GM06990 (cell line): ENCODE results near the gene ITGB5.
"Not testable (repeated sequence)": the region's sequence is repeated elsewhere in the genome, so short reads cannot be mapped to it uniquely, and the experiment has no call there.

Source experiments
- DNase-seq: peaks from one replicate; pipeline ENCODE4 v3.0.0-alpha.2; 2011; ENCODE audit not compliant: insufficient read length; ENCODE audit errors: extremely low read depth
- H3K27me3 ChIP-seq: replicated peaks from 2 replicates; pipeline ENCODE4 v1.6.0; 2011; ENCODE audit warnings: low read length; ENCODE audit not compliant: control insufficient read depth, insufficient read depth
- H3K36me3 ChIP-seq: 2 replicates; pipeline ENCODE4 v1.5.1; 2011; ENCODE audit warnings: low read length; ENCODE audit not compliant: control insufficient read depth, insufficient read depth
- H3K4me3 ChIP-seq: replicated peaks from 2 replicates; pipeline ENCODE4 v1.5.1; 2011; ENCODE audit warnings: low read depth, mild to moderate bottlenecking, control low read depth, low read length
- CTCF ChIP-seq: IDR thresholded peaks from 2 replicates; pipeline ENCODE4 v1.5.1; 2011; ENCODE audit warnings: low read length, control low read depth, mild to moderate bottlenecking, inconsistent platforms; ENCODE audit not compliant: insufficient read depth, poor library complexity, severe bottlenecking

ITGB5 gene

GRCh38 chr3:124758851-124759635, 128.1 kb downstream of the ITGB5 start:
- no peaks in the 10 kb centered on the region for H3K36me3 ChIP-seq
- no peak for TF ChIP-seq CTCF
- DNase-seq = no peak
- H3K4me3 ChIP-seq = no peak overlapping the region
- H3K27me3 ChIP-seq = no peaks in the 10 kb centered on the region

GRCh38 chr3:124757926-124758325, 129.2 kb downstream of the ITGB5 start:
- H3K27me3 ChIP-seq, H3K36me3 ChIP-seq, H3K4me3 ChIP-seq, DNase-seq: not testable (repeated sequence)

GRCh38 chr3:124752051-124752450, 135.1 kb downstream of the ITGB5 start:
- no peaks in the 10 kb centered on the region for H3K27me3 ChIP-seq
- H3K36me3 ChIP-seq = peaks cover 4% of the 10 kb centered on the region
- DNase-seq = no peak
- H3K4me3 ChIP-seq = no peak overlapping the region
- TF ChIP-seq CTCF = no peak

- Histone ChIP-seq H3K27me3 (no peaks in the 10 kb centered on the region), H3K4me3 (no peak overlapping the region), H3K36me3 (peaks cover 7% of the 10 kb centered on the region)
- no peak for DNase-seq
- TF ChIP-seq CTCF = no peak
Measured at GRCh38 chr3:124751501-124751900, 135.7 kb downstream of the ITGB5 start.

- H3K4me3 ChIP-seq, DNase-seq, H3K27me3 ChIP-seq: not testable (repeated sequence)
- peaks cover 13% of the 10 kb centered on the region for H3K36me3 ChIP-seq
Measured at GRCh38 chr3:124749877-124750276, 137.3 kb downstream of the ITGB5 start.

GRCh38 chr3:124748560-124749198, 138.5 kb downstream of the ITGB5 start:
- Histone ChIP-seq H3K27me3 (no peaks in the 10 kb centered on the region), H3K4me3 (no peak overlapping the region), H3K36me3 (peaks cover 17% of the 10 kb centered on the region)
- TF ChIP-seq CTCF = no peak
- DNase-seq = no peak
